Fibroblast of lung (primary cell): Measurements from ENCODE around the gene FAM3B. TPM values are rescaled to one million over a fixed set of nuclear protein-coding genes. Genes with fewer than 3 reads are reported as not detected.

ENCODE experiments used
- DNase-seq, 2 donors: peaks; one replicate each; pipeline versions ENCODE4 v3.0.0 to v3.0.0-alpha.2; 2010; ENCODE audit warnings: low read depth in 2 of 2
- H2AFZ ChIP-seq: 2 replicates; pipeline ENCODE4 v1.5.1; 2012; ENCODE audit warnings: low read length, control low read depth, inconsistent platforms
- H3K27ac ChIP-seq: 2 replicates; pipeline ENCODE4 v1.5.1; 2011; ENCODE audit warnings: low read length, control low read depth; ENCODE audit not compliant: insufficient read depth
- H3K27me3 ChIP-seq: 2 replicates; pipeline ENCODE4 v1.5.1; 2011; ENCODE audit warnings: mild to moderate bottlenecking, low read length; ENCODE audit not compliant: control insufficient read depth, insufficient read depth
- H3K36me3 ChIP-seq: 2 replicates; pipeline ENCODE4 v1.5.1; 2011; ENCODE audit warnings: low read length; ENCODE audit not compliant: control insufficient read depth, insufficient read depth
- H3K4me1 ChIP-seq: 2 replicates; pipeline ENCODE4 v1.5.1; 2011; ENCODE audit warnings: low read length; ENCODE audit not compliant: control insufficient read depth, insufficient read depth; ENCODE audit errors: extremely low read depth
- H3K4me2 ChIP-seq: 2 replicates; pipeline ENCODE4 v1.5.1; 2011; ENCODE audit warnings: low read length, control low read depth; ENCODE audit not compliant: insufficient read depth; ENCODE audit errors: extremely low read depth
- H3K4me3 ChIP-seq, 4 experiments: fragments of 200-600 bp in 1 of 4; sonication (generic) in 1 of 4; replicated peaks in 1 of 4; 2 replicates each; pipeline ENCODE4 v1.5.1; 2011 to 2016; ENCODE audit warnings: low read length in 4 of 4, low read depth in 3 of 4, mild to moderate bottlenecking in 3 of 4, control low read depth in 2 of 4, inconsistent platforms in 1 of 4, mixed read lengths in 1 of 4; ENCODE audit not compliant: insufficient read depth in 1 of 4; ENCODE audit errors: control extremely low read depth in 1 of 4
- H3K79me2 ChIP-seq: 2 replicates; pipeline ENCODE4 v1.5.1; 2012; ENCODE audit warnings: mild to moderate bottlenecking, low read length, inconsistent platforms; ENCODE audit not compliant: control insufficient read depth, insufficient read depth
- H3K9ac ChIP-seq: 2 replicates; pipeline ENCODE4 v1.5.1; 2011; ENCODE audit warnings: mild to moderate bottlenecking, low read length, control low read depth; ENCODE audit not compliant: insufficient read depth
- H3K9me3 ChIP-seq: 2 replicates; pipeline ENCODE4 v1.5.1; 2012; ENCODE audit warnings: low read depth, low read length; ENCODE audit not compliant: control insufficient read depth, insufficient read depth
- H4K20me1 ChIP-seq: 2 replicates; pipeline ENCODE4 v1.5.1; 2011; ENCODE audit warnings: low read length; ENCODE audit not compliant: control insufficient read depth, insufficient read depth; ENCODE audit errors: extremely low read depth
- EZH2 ChIP-seq: IDR thresholded peaks from 2 replicates; pipeline ENCODE4 v1.5.1; 2012; ENCODE audit warnings: low read length, control low read depth, mild to moderate bottlenecking; ENCODE audit errors: missing control alignments
- polyA plus RNA-seq, 2 donors: library from polyadenylated mRNA; depleted of rRNA in 1 of 2; stranded (reverse) in 1 of 2; unstranded in 1 of 2; fragments of >200 nt; gene quantifications; 2 replicates each; pipeline ENCODE4 v1.2.1, GENCODE V29; 2011 to 2012; ENCODE audit warnings: missing spikeins in 1 of 2
- total RNA-seq: library from RNA; depleted of rRNA; stranded (reverse); fragments of >200 nt; gene quantifications from 2 replicates; pipeline ENCODE4 v1.2.1, GENCODE V29; 2014
- TF ChIP-seq, protein P1 (sequence below), 2 donors: IDR thresholded peaks in 1 of 2; conservative IDR thresholded peaks in 1 of 2; 1 replicate in 1 of 2; 2 replicates in 1 of 2; pipeline ENCODE4 v1.5.1; 2011 to 2012; ENCODE audit warnings: low read length in 2 of 2, control low read depth in 1 of 2, inconsistent platforms in 1 of 2, low read depth in 1 of 2, mild to moderate bottlenecking in 1 of 2

FAM3B gene
- total and polyA plus RNA-seq, 2 donors (not counting 1 experiment from before 2014, with no cell fraction given), result not detected

- no peaks in the 10 kb centered on the region for H3K4me1 ChIP-seq
- TF ChIP-seq, protein P1, sequence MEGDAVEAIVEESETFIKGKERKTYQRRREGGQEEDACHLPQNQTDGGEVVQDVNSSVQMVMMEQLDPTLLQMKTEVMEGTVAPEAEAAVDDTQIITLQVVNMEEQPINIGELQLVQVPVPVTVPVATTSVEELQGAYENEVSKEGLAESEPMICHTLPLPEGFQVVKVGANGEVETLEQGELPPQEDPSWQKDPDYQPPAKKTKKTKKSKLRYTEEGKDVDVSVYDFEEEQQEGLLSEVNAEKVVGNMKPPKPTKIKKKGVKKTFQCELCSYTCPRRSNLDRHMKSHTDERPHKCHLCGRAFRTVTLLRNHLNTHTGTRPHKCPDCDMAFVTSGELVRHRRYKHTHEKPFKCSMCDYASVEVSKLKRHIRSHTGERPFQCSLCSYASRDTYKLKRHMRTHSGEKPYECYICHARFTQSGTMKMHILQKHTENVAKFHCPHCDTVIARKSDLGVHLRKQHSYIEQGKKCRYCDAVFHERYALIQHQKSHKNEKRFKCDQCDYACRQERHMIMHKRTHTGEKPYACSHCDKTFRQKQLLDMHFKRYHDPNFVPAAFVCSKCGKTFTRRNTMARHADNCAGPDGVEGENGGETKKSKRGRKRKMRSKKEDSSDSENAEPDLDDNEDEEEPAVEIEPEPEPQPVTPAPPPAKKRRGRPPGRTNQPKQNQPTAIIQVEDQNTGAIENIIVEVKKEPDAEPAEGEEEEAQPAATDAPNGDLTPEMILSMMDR (conservative IDR thresholded peaks at IDR 0.05 in 1 of 2, IDR thresholded peaks at IDR 0.05 in 1 of 2; ENCODE audit: low read depth in 1 of 2, low read length in 2 of 2), result no peak
- TF ChIP-seq EZH2, result no peak
- no peak for DNase-seq
These were observed 73.5 kb downstream of the FAM3B start for GRCh38 chr21:41390043-41390639.

DNA sequence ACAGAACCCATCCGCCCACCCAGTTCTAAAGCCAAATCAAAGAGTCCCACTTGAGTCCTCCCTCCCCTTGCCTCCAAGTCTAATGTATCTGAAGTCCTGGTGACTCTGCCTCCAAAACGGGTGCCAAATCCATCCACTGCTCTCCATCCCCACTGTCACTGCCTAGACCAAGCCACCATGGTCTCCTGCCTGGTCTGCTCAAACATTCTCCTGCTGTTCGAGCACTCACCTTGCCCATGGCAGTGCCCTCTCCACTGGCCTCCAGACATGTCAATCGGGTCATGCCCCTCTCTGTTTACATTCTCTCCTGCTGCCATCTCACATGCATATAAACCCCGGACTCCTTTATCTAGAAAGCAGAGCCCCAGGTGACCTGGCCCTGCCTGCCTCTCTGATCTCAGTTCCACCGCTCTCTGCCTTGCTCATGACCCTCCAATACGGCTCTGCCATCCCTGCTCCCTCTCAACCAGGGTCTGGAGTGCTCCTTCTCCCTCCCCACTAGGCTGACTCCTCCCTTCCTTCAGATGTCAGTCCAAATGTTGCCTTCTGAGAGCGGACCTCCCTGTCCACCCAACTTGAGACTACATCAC is 77.4 kb downstream of the FAM3B start:
- H3K4me1 ChIP-seq, result no peaks in the 10 kb centered on the region
- no peak overlapping the region for H3K4me2 ChIP-seq
- no peaks in the 10 kb centered on the region for H3K9me3 ChIP-seq

More at GRCh38 chr21:41390043-41390639, 73.5 kb downstream of the FAM3B start:
- Histone ChIP-seq H3K27me3 (no peaks in the 10 kb centered on the region), H4K20me1 (no peaks in the 10 kb centered on the region), H2AFZ (no peak overlapping the region), H3K27ac (no peak overlapping the region), H3K36me3 (no peaks in the 10 kb centered on the region), H3K9ac (no peak overlapping the region), H3K9me3 (no peaks in the 10 kb centered on the region), H3K4me2 (no peak overlapping the region), H3K4me3 (no peak overlapping the region), H3K79me2 (no peaks in the 10 kb centered on the region)

DNA sequence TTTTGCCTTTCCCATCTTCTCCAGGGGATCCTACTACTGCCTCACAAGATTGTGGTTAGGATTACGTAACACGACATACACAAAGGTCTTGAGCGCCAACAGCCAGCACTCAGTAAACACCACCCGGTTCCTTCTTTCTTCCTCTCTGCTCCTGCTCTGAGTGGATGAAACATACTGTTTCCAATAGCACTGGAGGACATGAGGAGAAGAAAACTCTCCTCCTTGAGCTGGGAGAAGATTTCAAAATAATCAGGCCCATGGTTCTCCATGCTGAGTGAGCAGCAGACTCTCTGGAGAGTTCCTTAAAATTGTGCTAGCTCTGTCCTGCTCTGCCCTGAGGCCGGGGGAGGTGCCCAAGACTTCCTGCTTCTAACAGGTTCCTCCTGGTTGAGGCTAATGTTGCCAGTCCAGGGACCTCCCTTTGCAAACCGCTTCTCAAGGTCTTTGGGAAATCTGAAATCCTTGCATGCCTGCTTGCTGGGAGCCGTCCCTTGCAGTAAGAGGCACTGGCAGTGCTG is 80.0 kb downstream of the FAM3B start:
- Histone ChIP-seq H3K27me3 (no peaks in the 10 kb centered on the region), H3K4me3 (no peak overlapping the region), H3K9me3 (no peaks in the 10 kb centered on the region), H4K20me1 (no peaks in the 10 kb centered on the region), H3K9ac (no peak overlapping the region), H3K79me2 (no peaks in the 10 kb centered on the region), H2AFZ (no peak overlapping the region), H3K27ac (no peak overlapping the region), H3K4me2 (no peak overlapping the region), H3K36me3 (no peaks in the 10 kb centered on the region), H3K4me1 (no peaks in the 10 kb centered on the region)
- TF ChIP-seq, protein P1 (conservative IDR thresholded peaks at IDR 0.05 in 1 of 2, IDR thresholded peaks at IDR 0.05 in 1 of 2; ENCODE audit: low read depth in 1 of 2, low read length in 2 of 2), result no peak
- TF ChIP-seq EZH2, result no peak
- no peak for DNase-seq

More for the DNA sequence above, 77.4 kb downstream of the FAM3B start:
- Histone ChIP-seq H3K9ac (no peak overlapping the region), H3K4me3 (no peak overlapping the region), H3K79me2 (no peaks in the 10 kb centered on the region), H2AFZ (no peak overlapping the region), H4K20me1 (no peaks in the 10 kb centered on the region), H3K36me3 (no peaks in the 10 kb centered on the region), H3K27me3 (no peaks in the 10 kb centered on the region), H3K27ac (no peak overlapping the region)
- DNase-seq, result no peak
- TF ChIP-seq, protein P1 (conservative IDR thresholded peaks at IDR 0.05 in 1 of 2, IDR thresholded peaks at IDR 0.05 in 1 of 2; ENCODE audit: low read depth in 1 of 2, low read length in 2 of 2), result no peak
- TF ChIP-seq EZH2, result no peak
